HG03095 (cell line): ENCODE results near the gene EXOC7.

Source experiments
- ATAC-seq: cut with Tn5 transposase; IDR thresholded peaks from one replicate; pipeline ENCODE4 v1.9.1; 2021; ENCODE audit warnings: moderate library complexity; ENCODE audit not compliant: unreplicated experiment

Gene EXOC7

GRCh38 chr17:76138896-76139752, 35.5 kb upstream of the EXOC7 start:
- no peak for ATAC-seq

GRCh38 chr17:76138234-76138895, 34.8 kb upstream of the EXOC7 start:
- no peak for ATAC-seq

- no peak for ATAC-seq
Measured at GRCh38 chr17:76137351-76138233, 34.0 kb upstream of the EXOC7 start.

DNA sequence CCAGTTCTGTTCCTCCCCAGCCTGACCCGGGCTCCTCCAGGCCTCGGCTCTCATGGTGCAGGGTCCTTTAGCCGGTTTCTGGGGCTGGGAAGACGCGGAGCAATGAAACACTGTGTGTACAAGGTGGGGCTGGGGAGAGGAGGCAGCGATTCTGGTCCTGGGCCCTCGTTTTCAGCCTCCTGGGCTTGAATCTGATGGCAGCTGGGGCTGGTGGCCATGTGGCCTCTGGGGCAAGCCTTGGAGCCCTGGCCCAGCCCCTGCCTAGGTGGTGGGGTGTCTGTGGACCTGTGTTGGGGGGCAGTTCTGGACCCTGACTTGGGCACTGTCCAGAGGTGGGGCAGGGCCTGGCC, 33.4 kb upstream of the EXOC7 start:
- ATAC-seq: no peak

- no peak for ATAC-seq
Measured at GRCh38 chr17:76136276-76137000, 32.9 kb upstream of the EXOC7 start.

- ATAC-seq: no peak
Measured at GRCh38 chr17:76135810-76136188, 32.2 kb upstream of the EXOC7 start.

DNA sequence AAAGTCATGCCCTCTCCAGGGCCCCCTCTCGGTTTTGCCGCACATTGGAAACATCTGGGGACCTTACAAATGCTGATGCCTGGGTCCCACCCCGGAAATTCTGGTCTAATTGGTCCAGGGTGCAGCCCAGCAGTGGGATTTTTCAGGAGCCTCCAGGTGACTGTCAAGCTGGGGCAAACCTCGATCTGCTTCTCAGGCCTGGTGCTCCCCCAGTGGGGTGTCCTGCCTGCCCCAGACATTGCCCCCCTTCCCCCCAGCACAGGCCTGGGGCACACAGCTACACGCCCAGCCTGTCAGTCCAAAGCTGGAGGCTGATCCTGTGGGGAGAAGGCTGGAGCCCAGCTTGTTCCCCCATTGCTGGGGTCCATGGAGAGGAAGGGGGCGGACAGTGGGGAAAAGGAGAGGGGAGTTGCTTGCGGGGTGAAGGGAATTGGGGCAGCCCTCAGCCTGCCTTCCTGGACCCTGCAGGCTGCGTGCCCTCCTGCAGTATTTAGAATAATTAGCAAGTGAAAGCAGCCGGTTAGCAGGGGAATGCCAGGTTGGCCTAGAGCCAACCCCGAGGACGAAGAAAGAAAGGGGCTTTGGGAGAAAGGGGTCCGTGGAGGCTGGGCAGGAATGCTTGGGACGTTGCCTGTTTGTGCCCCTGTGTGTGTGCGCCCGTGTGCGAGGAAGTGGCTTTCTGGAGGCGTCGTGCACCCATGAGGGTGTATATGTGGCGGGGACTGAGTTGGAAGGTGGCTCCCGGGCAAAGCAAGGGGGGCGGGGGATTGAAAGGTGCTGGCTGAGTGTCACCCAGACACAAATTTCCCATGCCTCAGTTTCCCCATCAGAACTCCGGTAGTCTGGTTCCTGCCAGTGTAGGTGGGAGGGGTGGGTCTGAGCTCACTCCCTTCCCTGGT, 31.6 kb upstream of the EXOC7 start:
- ATAC-seq: no peak

GRCh38 chr17:76132574-76133338, 29.2 kb upstream of the EXOC7 start:
- no peak for ATAC-seq

DNA sequence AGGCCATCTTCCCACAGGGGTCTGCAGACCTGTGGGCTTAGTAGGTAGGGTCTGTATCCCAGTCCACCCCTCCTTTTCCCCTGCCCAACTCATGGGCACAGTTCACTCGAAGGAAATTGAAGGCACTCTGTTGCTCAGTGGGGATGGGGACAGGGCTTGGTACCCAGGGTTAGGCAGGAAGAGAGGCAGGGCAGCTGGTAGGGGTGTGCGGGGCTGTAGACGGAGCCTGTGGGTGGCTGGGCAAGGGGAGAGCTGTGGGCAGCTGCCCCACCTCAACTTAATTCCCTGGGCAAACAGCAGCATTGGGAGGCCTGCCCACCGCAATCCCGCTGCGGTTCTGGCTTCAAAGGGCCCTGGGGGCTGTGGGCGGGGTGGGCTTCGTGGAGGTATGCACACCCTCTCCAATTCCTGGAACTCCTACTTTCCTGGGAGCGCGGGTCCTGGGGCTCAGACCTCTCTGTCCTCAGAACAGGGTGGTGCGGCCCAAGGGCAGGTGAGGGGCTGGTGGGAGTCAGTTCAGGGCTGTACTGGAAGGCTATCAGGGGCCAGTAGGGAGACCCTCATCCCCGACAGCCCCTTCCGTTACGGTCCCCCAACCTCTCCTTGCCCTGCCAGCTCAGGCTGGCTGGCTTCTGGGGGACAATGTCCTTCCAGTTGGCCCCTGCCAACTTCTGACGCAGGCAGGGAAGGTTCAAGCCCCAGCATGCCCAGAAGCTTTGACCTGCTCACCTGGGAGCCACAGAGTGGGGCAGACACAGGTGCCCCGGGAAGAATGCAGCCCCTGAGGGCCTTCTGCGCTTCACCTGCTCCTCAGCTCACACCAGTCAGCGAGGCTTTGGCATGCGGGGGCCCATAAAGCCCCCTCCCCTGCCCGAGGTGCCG, 28.3 kb upstream of the EXOC7 start:
- ATAC-seq: no peak

- no peak for ATAC-seq
Measured at GRCh38 chr17:76131051-76131691, 27.6 kb upstream of the EXOC7 start.

DNA sequence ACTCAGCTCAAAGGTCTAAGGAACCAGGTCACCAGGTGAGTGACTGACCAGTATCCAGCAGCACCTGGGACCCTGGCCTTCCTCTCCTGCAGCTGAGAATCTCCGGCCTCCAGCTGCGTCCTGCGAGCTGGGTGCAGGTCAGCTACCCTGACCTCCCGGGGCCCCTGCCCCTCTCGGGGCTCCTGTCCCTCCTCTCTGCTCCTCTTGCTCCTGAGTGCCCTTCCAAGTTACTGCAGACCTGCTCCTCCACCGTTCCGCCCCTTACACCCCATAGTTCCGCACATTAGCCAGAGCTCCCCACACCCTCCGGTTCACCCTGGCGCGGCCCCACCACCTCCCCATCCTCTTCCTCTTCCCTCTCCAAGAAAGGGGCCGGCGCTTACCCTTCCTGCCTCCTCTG, 26.9 kb upstream of the EXOC7 start:
- ATAC-seq: no peak

- ATAC-seq: no peak
Measured at GRCh38 chr17:76125922-76126321, 22.3 kb upstream of the EXOC7 start.

DNA sequence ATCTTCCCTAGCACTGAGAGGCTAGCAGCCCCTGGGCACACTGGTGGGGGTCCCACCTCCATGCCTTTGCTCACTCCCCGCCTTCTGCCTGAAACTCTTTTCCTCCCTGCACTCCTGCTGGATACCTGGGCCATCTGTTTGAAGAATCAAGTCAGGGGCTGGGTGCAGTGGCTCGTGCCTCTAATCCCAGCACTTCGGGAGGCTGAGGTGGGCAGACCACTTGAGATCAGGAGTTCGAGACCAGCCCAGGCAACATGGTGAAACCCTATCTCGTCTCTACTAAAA, 21.7 kb upstream of the EXOC7 start:
- no peak for ATAC-seq

DNA sequence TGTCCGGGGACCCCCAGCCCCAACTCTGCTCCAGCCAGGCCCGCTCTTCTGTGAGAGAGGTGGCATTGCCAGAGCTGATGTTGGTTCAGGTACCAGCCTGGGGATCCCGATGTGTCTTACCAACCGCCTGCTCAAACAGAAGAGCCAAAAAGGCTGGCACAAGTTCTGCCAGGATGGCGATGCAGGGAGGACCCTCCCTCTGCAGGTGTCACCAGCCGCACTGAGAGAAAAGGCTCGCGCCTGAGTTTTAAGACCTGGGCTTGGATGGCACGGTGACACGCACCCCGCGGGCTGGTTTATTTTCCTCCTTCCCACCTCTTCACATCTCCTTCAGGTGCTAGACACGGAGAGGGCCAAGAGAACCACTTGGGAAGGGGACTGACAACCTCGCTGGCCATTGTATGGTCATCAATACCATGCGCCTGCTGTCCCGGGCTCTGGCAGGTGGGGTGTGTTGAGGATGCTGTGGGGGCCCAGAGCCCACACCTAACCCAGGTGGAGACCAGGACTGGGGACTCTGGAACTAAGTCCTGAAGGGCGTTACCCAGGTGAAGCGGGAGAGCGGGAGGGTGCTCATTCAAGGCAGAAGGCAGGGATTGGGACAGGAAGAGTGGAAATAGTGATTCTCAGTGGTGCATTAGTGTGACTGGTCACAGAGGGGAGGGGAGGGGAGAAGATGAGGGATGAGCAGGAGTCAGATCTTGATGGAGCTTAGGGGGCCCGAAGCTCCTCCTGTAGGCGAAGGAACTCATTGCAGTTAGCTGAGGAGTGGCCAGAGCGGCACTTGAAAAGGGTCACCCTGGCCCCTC, 21.2 kb upstream of the EXOC7 start:
- no peak for ATAC-seq

GRCh38 chr17:76123749-76124581, 20.4 kb upstream of the EXOC7 start:
- ATAC-seq: no peak

GRCh38 chr17:76123191-76123499, 19.6 kb upstream of the EXOC7 start:
- ATAC-seq: no peak
